HG03354 (cell line): ENCODE data around the gene SLC27A4.

Source experiments
- ATAC-seq: cut with Tn5 transposase; IDR thresholded peaks from one replicate; pipeline ENCODE4 v1.9.1; 2021; ENCODE audit warnings: mild to moderate bottlenecking; ENCODE audit not compliant: unreplicated experiment, poor library complexity, severe bottlenecking

Gene SLC27A4

DNA sequence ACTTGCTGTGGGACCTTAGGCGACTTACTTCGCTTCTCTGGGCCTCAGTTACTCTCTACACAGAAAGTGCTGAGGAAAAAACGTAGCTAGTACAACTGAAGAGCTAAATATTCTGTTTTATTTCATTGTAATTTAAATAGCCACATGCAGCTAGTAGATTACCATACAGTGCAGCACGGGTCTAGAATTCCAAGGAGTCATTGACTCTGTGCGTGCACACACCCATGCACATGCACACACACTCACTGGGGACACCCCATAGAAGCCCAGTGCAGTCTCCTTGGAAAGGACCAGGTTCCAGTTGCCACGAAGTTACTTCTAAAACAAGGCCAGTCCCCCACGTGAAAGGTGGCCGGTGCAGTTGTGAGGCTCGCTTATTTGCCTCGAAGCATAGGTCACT, 47.8 kb downstream of the SLC27A4 start:
- ATAC-seq: no peak

GRCh38 chr9:128389395-128390149, 49.2 kb downstream of the SLC27A4 start:
- ATAC-seq: no peak

DNA sequence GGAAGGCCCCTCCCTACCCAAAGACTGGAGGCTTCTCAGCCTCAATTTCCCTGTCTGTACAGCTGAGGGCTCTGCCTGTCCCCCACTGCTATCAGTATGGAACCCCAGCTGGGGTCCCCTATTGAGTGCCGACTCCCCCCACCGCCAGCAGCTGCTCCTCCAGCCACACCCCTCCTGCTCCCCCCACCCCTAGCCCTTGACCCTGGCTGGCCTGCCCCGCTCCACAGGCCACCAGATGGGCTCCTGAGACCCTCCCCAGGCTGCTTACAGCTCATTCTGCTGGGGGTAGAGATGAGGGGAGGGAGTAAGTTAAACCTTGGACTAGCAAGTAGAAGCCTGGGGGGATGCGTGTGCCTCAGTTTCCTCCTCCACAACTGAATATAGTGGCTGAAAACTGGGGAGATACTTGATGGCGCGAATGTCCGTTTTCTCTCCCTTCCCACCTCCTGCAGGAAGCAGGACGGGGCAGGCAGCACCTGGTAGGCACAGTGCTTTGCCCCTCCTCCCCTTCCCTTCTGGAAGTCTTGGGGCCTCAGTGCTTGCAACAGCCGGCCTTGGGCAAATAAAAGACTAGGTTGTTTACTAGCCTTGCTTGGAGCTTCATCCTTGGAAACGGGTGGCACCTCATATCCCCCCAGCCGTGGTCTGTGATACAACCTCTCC, 50.0 kb downstream of the SLC27A4 start:
- ATAC-seq: no peak

DNA sequence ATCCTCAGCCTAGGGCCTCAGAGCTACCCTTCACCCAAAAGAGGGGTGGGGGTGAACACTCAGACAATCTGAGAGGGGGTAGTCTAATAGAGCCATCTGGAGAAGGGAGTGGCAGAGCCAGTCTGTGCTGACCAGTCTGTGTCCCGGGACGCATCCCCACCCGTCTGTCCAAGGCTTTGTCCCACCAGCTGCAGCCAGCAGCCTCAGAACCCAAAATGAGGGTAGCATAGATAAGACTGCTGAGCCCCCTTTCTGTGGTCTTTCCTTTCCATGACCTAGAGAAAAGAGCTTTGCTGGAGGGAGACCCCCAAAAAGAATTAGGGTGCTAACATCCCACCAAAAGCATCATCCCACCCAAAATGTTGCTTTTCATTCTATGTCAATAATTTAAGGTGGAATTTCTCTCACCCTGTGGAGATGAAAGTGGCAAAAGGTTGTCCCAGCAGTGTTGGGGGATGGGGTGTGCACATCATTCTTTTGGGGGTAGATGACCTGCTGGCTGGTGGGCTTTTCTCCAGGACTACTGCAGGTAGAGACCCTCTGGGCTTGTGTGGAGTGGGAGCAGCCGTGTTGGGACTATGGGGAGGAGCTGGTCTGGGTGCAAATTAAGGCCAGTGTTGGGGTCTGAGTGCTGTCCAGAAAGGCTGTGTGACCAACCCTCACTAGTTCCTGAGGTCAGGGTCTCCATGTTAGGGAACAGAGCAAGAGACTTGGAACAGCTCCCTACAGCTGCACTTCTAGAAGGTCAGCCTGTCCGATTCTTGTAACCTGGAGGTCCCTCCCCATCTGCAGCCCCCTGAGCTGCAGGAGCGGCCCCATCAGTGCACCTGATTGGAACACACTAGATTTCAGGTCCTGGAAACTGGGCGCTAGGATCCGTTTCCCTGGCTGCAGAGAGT, 50.7 kb downstream of the SLC27A4 start:
- no peak for ATAC-seq

DNA sequence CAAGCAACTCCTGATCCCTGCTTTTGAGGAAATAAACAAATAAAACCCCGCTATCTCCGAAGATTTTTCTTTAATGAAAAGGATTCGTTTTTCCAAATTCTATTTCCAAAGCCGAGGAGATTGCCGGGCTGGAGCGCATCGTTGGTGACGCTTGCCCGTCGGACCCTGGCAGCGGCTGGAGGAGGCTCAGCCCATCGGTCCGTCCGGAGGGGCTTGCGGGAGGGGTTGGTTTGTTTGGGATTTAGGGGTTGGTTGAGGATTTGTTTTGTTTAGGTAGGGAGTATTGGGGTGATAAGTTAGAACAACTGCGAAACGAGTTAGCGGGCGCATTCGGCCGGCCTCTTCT, 51.6 kb downstream of the SLC27A4 start:
- no peak for ATAC-seq

DNA sequence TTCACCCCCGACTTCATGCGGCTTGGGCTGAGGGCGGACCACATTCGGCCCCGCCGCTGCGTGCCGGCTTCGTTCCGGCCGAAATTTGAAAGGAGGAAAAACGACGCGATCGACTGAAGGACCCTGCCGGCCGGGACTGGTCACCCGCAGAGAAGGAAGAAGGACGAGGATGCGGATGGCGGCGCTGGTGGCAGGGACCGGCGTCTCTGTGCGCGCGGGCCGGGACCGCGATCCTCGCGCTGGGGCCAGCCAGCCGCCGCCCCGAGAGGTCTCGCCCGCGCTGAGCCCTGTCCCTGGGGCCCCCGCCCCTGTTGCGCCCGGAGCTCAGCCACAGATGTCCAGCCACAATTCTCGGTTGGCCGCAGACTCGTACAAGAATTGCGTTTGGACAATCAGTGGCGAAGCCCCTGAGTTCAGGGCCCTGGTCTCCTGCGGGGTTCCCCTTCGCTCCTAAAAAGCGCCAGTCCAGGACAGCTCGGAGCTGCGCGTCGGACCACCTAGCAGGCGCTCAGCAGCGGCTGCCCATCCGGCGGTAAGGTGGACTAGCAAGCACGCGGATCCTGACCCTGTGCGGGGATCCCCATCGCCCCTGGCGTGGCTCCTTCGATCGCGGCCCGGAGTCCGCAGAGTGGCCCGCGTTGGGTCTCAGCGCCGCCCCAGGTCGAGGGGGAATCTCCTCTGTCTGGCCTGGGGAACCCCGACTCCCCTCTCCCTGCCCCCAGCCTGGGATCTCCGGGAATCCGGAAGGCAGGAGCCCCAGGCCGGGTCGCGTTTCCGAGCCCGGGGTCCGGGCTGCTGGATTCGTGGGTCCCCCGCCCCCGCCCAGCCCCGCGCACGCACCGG, 52.2 kb downstream of the SLC27A4 start:
- no peak for ATAC-seq

GRCh38 chr9:128393145-128393775, 52.9 kb downstream of the SLC27A4 start:
- ATAC-seq: no peak

DNA sequence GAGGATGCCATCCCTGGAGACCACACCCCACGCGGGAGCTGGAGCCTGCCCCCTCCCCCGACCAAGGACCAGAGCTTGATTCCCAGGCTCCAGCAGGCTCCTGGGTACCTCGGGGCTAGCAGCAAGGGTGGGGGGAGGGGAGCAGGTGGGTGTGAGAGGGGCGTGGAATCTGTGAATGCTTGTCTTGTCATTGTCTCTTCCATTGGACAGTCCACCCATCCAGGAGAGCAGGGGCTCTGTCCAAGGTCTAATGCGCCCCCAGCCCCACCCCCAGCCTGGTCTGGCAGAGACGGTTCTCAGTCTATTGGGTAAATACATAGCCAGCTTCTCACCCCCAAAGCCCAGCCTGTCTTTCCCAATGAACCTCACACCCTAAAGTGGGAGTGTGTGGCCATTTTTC, 53.6 kb downstream of the SLC27A4 start:
- ATAC-seq: no peak

DNA sequence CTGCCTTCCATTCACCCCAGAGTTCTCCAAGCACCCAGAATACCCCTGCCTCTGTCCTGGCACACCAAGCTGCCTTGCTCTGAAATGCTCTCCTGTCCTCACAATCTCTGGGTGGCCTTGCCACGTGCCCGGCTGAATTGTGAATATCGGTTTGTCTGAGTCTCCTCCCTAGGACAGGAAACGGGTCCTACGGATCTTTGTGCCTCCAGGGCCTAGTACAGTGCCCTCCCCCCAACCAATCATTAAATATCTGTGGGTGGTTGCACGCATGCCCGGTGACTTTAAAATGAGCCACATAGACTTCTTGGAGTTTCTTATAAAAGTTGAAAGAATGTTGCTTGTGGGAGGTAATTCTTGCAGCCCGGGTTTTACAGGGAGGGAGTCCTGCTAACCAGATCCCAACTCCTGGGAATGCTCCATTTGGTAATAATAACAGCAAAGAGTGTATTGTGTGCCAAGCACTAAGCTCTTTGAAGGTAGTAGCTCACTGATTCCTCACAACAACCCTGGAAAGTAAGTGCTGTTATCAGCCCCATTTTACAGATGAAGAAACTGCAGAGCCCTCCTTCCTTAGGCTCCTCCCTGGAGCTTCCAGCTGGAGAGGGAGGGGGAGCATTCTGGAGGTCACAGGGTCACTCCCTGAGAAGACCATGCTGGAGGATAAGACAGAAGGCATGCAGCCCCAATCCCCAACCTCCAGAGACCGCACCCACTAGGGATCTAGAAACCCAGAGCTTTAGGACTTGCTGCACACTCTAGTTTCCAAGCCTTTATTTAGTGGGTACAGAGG, 54.2 kb downstream of the SLC27A4 start:
- ATAC-seq: no peak

DNA sequence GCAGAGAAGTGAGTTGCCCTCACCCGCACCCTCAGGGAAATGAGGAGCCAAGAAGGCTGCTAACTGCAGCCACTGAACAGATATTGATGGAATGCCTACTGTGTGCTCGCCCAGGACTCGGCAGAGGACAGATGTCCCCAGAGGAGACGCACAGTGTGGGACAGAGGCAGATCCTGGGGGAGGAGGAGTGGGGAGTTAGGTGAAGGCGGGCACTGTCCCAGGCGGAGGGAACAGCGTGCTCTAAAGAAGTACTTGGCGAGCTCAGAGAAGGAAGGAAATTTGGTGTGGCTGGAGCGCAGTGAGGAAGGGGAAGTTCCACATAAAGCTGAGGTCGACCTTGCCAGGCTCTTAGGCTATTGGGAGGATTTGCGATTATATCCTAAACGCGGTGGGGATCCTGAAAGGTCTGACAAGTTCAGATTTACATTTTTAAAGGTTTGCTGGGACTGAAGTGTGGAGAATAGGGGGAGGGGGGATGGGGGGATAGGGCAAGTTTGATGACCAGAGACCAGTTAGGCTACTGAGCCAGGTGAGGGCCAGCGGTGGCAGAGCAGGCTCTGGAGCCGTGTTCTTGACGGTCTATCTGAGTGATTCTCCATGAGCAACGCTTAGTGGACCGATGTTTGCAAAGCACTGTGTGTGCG, 56.8 kb downstream of the SLC27A4 start:
- no peak for ATAC-seq

DNA sequence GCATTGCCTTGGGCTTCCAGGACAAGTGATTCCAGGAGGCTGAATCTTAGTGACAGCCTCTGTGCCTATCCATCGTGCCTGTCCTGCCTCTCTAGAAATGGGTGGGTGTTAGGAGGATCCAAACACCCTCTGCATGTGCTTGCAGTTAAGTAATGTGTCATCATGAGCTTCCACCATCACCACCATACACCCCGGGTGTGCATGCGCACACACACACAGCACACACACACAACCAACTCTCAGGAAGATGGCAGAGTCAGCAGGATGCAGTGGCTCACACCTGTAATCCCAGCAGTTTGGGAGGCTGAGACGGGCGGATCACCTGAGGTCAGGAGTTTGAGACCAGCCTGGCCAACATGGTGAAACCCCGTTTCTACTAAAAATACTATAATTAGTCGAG, 57.5 kb downstream of the SLC27A4 start:
- no peak for ATAC-seq

DNA sequence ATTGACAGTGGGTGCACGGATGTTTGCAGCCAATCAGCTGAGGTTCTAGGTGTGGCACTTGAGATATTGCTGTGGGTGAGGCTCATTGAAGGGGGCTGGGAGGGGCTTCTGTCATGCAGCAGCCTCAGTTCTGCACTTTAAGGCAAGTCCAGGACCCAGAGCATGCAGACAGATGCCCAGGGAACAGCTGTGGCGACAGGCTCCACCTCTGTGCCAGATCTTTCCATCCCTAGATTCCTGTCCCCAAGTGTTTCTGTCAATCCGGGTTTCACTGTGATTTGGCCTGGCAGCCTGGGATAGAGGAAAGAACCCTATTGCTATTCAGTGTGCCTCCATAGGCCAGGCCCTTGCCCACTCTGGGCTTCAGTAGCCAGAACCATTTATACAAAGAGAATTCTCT, 59.5 kb downstream of the SLC27A4 start:
- ATAC-seq: no peak

GRCh38 chr9:128404560-128404959, 64.2 kb downstream of the SLC27A4 start:
- ATAC-seq: no peak

- ATAC-seq: no peak
Observed at GRCh38 chr9:128405077-128405779, 64.9 kb downstream of the SLC27A4 start.

DNA sequence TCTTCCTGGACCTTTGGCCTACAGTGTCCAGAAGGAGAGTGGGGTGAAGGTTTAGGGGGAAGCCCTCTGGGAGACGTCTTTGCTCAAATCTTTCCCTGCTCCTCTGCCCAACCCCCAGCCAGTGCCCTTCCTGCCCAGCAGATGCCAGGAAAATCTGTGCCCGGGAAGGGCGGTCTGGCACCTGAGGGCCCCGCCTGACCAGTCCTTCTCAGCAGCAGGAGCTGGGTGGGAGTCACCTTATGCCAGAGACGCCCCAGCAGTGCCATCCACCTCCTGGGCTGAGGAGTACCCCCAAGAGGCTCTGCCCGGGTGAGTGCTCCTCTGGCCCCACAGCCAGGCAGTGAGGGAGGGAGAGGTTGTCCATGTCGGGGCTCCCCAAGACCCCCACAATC, 65.4 kb downstream of the SLC27A4 start:
- ATAC-seq: no peak

DNA sequence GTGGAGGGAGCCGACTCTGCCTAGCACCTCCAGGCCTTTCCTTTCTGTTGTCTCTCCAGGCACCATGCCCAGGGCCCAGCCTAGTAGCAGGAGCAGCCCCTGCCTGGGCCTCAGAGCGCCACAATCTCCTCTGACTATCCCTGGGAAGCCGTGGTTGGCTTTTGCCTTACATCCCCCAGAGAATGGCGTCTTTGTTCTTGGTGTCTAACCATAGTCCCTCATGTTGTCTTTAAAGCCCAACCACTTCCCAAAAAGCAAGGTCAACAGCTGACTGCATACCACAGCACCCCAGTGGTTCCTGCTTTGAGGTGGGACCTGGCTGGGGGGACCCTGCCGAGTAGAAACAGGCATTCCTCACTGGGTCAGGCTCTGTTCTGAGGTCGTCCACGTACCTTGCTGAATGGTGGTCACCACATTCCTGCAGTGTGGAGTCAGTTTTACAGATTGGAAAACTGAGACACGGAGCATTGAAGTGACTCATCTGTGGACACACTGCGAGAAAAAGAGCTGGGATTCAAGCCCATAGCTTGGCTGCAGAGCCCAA, 66.6 kb downstream of the SLC27A4 start:
- ATAC-seq: no peak

DNA sequence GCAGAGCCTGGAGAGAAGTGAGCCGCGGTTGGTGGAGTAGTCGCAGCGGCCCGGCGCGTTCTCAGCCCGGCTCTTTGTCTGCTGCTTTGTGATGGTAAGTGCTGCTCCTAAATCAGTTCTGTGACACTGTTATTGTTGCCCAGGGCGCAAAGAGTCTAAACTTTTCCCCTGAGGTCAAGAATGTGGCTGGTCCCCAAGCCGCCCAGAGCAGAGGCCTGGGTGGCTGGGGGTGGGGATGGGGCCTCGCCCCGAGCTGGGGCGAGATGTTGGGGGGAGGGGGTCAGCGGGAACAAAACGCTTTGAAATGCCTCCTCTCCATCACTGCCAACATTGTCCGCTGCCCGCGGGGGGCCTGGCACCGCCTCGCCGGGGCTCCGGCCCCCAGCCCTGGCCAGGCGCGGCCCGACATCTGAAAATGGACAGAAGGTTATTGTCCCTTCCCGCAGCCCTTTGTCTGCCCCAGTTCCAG, 68.7 kb downstream of the SLC27A4 start:
- no peak for ATAC-seq
